ENCODE results near the gene PHC1. TPM values are rescaled to one million over a fixed set of nuclear protein-coding genes. Genes with fewer than 3 reads are reported as not detected.

PHC1 gene
- total RNA-seq, 1 donor: 27.6 TPM

DNA sequence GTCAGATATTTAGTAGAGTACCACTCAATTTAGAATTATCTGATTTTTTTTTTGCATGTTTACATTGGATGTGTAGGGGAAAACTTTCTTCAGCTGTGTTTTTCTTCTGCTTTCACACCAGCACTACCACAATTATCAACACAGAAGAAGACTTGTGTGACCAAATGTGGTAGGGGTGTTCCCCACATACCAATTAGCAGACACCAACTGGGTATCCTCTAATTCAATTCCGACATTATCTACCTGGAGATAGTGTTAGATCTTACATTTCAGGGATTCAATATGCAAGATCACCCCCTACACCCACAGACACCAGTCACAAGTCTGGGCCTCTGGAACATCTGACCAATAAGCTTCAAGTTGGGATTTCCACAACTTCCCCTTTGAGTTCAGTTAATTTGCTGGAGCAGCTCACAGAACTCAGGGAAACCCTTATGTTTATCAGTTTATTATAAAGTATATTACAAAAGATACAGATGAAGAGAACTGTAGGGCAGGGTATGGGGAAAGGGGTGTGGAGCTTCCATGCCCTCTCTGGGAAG, 71.0 kb downstream of the PHC1 start:
- no peak for DNase-seq (ENCODE audit: low read depth)

GRCh38 chr12:8987163-8987562, 72.9 kb downstream of the PHC1 start:
- no peak for DNase-seq (ENCODE audit: low read depth)
- no peak overlapping the region for H3K4me3 ChIP-seq (ENCODE audit: low read depth, low read length)
- TF ChIP-seq CTCF (IDR thresholded peaks at IDR 0.05; ENCODE audit: insufficient read depth, low read length): no peak

More for the DNA sequence above, 71.0 kb downstream of the PHC1 start:
- TF ChIP-seq CTCF (IDR thresholded peaks at IDR 0.05; ENCODE audit: insufficient read depth, low read length): no peak
- H3K4me3 ChIP-seq (ENCODE audit: low read depth, low read length): no peak overlapping the region

- no peak overlapping the region for H3K4me3 ChIP-seq (ENCODE audit: low read depth, low read length)
- TF ChIP-seq CTCF (IDR thresholded peaks at IDR 0.05; ENCODE audit: insufficient read depth, low read length): no peak
- DNase-seq (ENCODE audit: low read depth): no peak
Measured at GRCh38 chr12:8987685-8988084, 73.4 kb downstream of the PHC1 start.

DNA sequence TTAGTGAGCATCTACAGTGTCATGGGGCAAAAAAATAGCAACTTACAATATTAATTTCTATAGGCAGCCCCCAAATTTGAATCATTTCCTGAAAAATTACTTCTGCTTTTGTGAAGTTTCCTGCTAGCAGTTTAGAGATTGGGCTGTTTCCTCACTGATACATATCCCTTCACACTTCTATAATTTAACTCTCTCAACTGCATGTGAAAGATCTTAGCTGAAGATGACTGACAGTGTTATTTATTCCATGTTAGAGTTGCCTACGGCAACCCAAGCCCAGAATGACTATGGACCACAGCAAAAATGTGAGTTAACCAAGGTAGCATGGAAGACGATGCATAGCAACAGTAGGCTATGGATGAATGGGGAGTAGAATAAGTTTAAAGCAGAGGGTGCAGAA, 75.1 kb downstream of the PHC1 start, which contains the start of gene KLRG1:
KLRG1 (plus strand) TSS at position 134 of the 400 bp plus-strand sequence; CDS start at position 224, 90 bp downstream.
- DNase-seq (ENCODE audit: low read depth): no peak
- TF ChIP-seq CTCF (IDR thresholded peaks at IDR 0.05; ENCODE audit: insufficient read depth, low read length): no peak
- H3K4me3 ChIP-seq (ENCODE audit: low read depth, low read length): no peak within 1 kb of the TSS

Other genes starting within 250 kb of the PHC1 start
- gene RIMKLB, start 216.5 kb upstream of the PHC1 start, total RNA-seq (ENCODE audit: low replicate concordance): 23.2 and 49.1 TPM in 2 replicates
- gene A2ML1, start 91.9 kb upstream of the PHC1 start, total RNA-seq (ENCODE audit: low replicate concordance): under 0.01 TPM in 1 of 2 replicates, not detected in the other
- gene M6PR, start 35.1 kb downstream of the PHC1 start, total RNA-seq (ENCODE audit: low replicate concordance): 92.1 and 329 TPM in 2 replicates
- 1.2 TPM in 1 of 2 replicates, not detected in the other for gene KLRG1, start 75.0 kb downstream of the PHC1 start, total RNA-seq (ENCODE audit: low replicate concordance)
- 0.54 and 10.6 TPM in 2 replicates for gene A2M, start 201.4 kb downstream of the PHC1 start, total RNA-seq (ENCODE audit: low replicate concordance)

Data from fibroblast of the aortic adventitia (primary cell).